Calu3 (cell line): Measurements from ENCODE around the gene AAK1. TPM values are rescaled to one million over a fixed set of nuclear protein-coding genes. Genes with fewer than 3 reads are reported as not detected.

Experiments
- BruUV-seq: library from RNA; stranded (reverse); fragments of 400-500 nt; replicated peaks from 2 replicates; lab custom pipeline; 2021; lab: Mats Ljungman, UMichigan
- CTCF ChIA-PET: fragments of 300-600 bp; sonication (Branson Sonifier 250); formaldehyde crosslinking; loops from one replicate; lab custom pipeline; 2022; ENCODE audit warnings: antibody characterized with exemption; lab: Charles Lee
- DNase-seq: peaks from one replicate; pipeline ENCODE4 v3.0.0; 2022
- H3K27ac Mint-ChIP-seq: one replicate; pipeline ENCODE4 v1.8.0; 2022; ENCODE audit warnings: mixed read lengths; ENCODE audit not compliant: unreplicated experiment
- H3K27me3 Mint-ChIP-seq: one replicate; pipeline ENCODE4 v1.8.0; 2022; ENCODE audit warnings: mixed read lengths; ENCODE audit not compliant: unreplicated experiment
- H3K36me3 Mint-ChIP-seq: one replicate; pipeline ENCODE4 v1.8.0; 2022; ENCODE audit warnings: mild to moderate bottlenecking, moderate library complexity, mixed read lengths; ENCODE audit not compliant: insufficient read depth, unreplicated experiment
- H3K4me1 Mint-ChIP-seq: one replicate; pipeline ENCODE4 v1.8.0; 2022; ENCODE audit warnings: mild to moderate bottlenecking, low read depth, mixed read lengths; ENCODE audit not compliant: unreplicated experiment
- H3K4me3 Mint-ChIP-seq: one replicate; pipeline ENCODE4 v1.8.0; 2022; ENCODE audit warnings: mild to moderate bottlenecking, low read depth, moderate library complexity, mixed read lengths; ENCODE audit not compliant: unreplicated experiment
- H3K9me3 Mint-ChIP-seq: one replicate; pipeline ENCODE4 v1.8.0; 2022; ENCODE audit warnings: low read depth, mixed read lengths; ENCODE audit not compliant: unreplicated experiment
- CTCF ChIP-seq: fragments of 200-600 bp; IDR thresholded peaks from one replicate; pipeline ENCODE4 v1.8.0; 2022; ENCODE audit warnings: antibody characterized with exemption; ENCODE audit not compliant: unreplicated experiment
- intact Hi-C: fragments of 100-400 bp; cut with micrococcal nuclease; formaldehyde crosslinking; loops from one replicate; pipeline ENCODE4 v1.10.0; 2022; ENCODE audit not compliant: unreplicated experiment
- total RNA-seq: library from RNA; stranded (reverse); gene quantifications from 2 replicates; pipeline ENCODE4 v1.2.3, GENCODE V29; 2022

Gene AAK1
- total RNA-seq, 1 experiment from 2014 or later = 46.7 TPM

DNA sequence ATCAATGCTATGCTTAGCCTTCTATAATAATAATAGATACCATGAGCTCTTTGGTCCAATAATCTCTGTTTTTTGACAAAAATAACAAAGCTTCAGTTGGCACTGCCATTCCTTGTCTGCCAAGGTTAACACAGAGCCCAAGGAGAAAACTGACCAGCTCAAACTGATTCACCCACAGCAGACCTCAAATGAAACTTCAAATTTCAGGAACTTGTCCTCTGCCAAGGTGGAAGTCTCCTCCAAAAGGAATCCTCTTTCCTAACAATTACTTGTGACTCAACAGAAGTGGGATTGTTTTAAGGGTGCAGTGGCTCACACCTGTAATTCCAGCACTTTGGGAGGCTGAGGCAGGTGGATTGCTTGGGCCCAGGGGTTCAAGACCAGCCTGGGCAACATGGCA lies 12.1 kb downstream of the AAK1 start:
- peaks cover 9% of the 10 kb centered on the region for H3K4me1 Mint-ChIP-seq
- no TSS peak for BruUV-seq
- no peaks in the 10 kb centered on the region for H3K27me3 Mint-ChIP-seq
- H3K27ac Mint-ChIP-seq = no peak overlapping the region
- no peak for TF ChIP-seq CTCF
- no peak for DNase-seq
- CTCF ChIA-PET = no interaction called here
- H3K4me3 Mint-ChIP-seq = no peak overlapping the region
- no peaks in the 10 kb centered on the region for H3K9me3 Mint-ChIP-seq
- no peaks in the 10 kb centered on the region for H3K36me3 Mint-ChIP-seq
- intact Hi-C loops = no loop called here

GRCh38 chr2:69629921-69630608 lies 13.5 kb downstream of the AAK1 start:
- no peaks in the 10 kb centered on the region for H3K36me3 Mint-ChIP-seq
- H3K4me3 Mint-ChIP-seq = no peak overlapping the region
- no peaks in the 10 kb centered on the region for H3K9me3 Mint-ChIP-seq
- DNase-seq = no peak
- no peak for TF ChIP-seq CTCF
- no peak overlapping the region for H3K27ac Mint-ChIP-seq
- H3K4me1 Mint-ChIP-seq = peaks cover 9% of the 10 kb centered on the region
- no peaks in the 10 kb centered on the region for H3K27me3 Mint-ChIP-seq
- intact Hi-C loops = no loop called here
- CTCF ChIA-PET = no interaction called here
- no TSS peak for BruUV-seq

DNA sequence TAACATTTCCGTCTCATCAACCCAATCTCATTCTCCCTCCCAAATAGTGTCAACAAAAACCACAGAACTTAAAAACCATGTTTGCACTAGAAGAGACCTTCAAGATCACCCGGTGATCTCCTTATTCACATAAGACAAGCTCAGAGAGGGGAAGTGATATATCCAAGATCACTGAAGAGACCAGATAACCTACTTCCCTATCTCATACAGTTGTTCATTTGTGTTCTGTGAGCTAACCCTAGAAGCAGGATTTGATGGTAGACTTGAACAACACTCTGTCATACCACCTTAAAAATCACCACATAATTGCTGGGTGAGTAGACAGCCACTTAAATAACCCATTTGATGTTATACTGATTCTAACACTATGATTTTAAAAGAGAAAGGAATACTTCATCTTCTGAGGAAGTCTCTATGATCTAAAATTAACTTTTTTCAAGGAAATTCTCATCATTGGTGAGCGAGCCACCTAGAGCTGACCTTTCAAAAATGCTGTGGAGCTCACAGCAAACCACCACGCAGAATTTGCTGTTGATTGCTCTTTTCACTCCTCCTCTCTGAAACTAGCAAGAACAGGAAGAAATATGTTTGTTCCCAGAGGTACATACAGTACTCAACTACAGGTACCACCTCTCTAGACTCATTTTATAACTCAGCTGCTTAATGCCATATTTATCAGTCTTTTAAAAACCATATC lies 15.1 kb downstream of the AAK1 start:
- no peak overlapping the region for H3K27ac Mint-ChIP-seq
- no TSS peak for BruUV-seq
- no peaks in the 10 kb centered on the region for H3K27me3 Mint-ChIP-seq
- H3K36me3 Mint-ChIP-seq = no peaks in the 10 kb centered on the region
- DNase-seq = no peak
- H3K9me3 Mint-ChIP-seq = no peaks in the 10 kb centered on the region
- TF ChIP-seq CTCF = no peak
- CTCF ChIA-PET = no interaction called here
- no peak overlapping the region for H3K4me3 Mint-ChIP-seq
- peaks cover 9% of the 10 kb centered on the region for H3K4me1 Mint-ChIP-seq
- intact Hi-C loops = no loop called here

GRCh38 chr2:69625078-69625795 lies 18.3 kb downstream of the AAK1 start:
- H3K4me3 Mint-ChIP-seq = no peak overlapping the region
- no TSS peak for BruUV-seq
- CTCF ChIA-PET = no interaction called here
- peaks cover 9% of the 10 kb centered on the region for H3K4me1 Mint-ChIP-seq
- peaks cover 2% of the 10 kb centered on the region for H3K9me3 Mint-ChIP-seq
- DNase-seq = no peak
- H3K27me3 Mint-ChIP-seq = no peaks in the 10 kb centered on the region
- H3K27ac Mint-ChIP-seq = no peak overlapping the region
- TF ChIP-seq CTCF = no peak
- intact Hi-C loops = no loop called here
- no peaks in the 10 kb centered on the region for H3K36me3 Mint-ChIP-seq
